GM18858 (cell line): Measurements from ENCODE around the gene MAP1B.
A peak's percentile ranks its signal among the peaks of the same experiment; 100 is the strongest.

Experiments
- ATAC-seq: cut with Tn5 transposase; IDR thresholded peaks from one replicate; pipeline ENCODE4 v1.9.1; 2021; ENCODE audit not compliant: unreplicated experiment

MAP1B gene

GRCh38 chr5:72187388-72188075 is 80.3 kb downstream of the MAP1B start:
- ATAC-seq = no peak

- ATAC-seq = no peak
Observed at GRCh38 chr5:72188166-72188565, 80.9 kb downstream of the MAP1B start.

- ATAC-seq = no peak
Observed at GRCh38 chr5:72189146-72189545, 81.9 kb downstream of the MAP1B start.

- ATAC-seq = no peak
Observed at GRCh38 chr5:72191404-72191803, 84.1 kb downstream of the MAP1B start.

- ATAC-seq = peak; percentile 86
Observed at GRCh38 chr5:72194846-72195245, 87.6 kb downstream of the MAP1B start.

- ATAC-seq = no peak
Observed at GRCh38 chr5:72195581-72195980, 88.3 kb downstream of the MAP1B start.

GRCh38 chr5:72197393-72197792 is 90.1 kb downstream of the MAP1B start:
- ATAC-seq = no peak

- no peak for ATAC-seq
Observed at GRCh38 chr5:72199681-72200080, 92.4 kb downstream of the MAP1B start.

GRCh38 chr5:72202331-72202825 is 95.1 kb downstream of the MAP1B start:
- no peak for ATAC-seq

- no peak for ATAC-seq
Observed at GRCh38 chr5:72203251-72203845, 96.1 kb downstream of the MAP1B start.

- ATAC-seq = no peak
Observed at GRCh38 chr5:72204946-72205345, 97.7 kb downstream of the MAP1B start.

- ATAC-seq = no peak
Observed at GRCh38 chr5:72205431-72206009, 98.2 kb downstream of the MAP1B start.

GRCh38 chr5:72206160-72206559 is 98.9 kb downstream of the MAP1B start:
- ATAC-seq = no peak

- no peak for ATAC-seq
Observed at GRCh38 chr5:72206994-72207393, 99.7 kb downstream of the MAP1B start.

- ATAC-seq = no peak
Observed at GRCh38 chr5:72208324-72208926, 101.2 kb downstream of the MAP1B start.

GRCh38 chr5:72209147-72210115 is 102.2 kb downstream of the MAP1B start:
- no peak for ATAC-seq

- no peak for ATAC-seq
Observed at GRCh38 chr5:72210888-72211678, 103.8 kb downstream of the MAP1B start.

- ATAC-seq = no peak
Observed at GRCh38 chr5:72212171-72212570, 104.9 kb downstream of the MAP1B start.

- ATAC-seq = no peak
Observed at GRCh38 chr5:72213482-72213881, 106.2 kb downstream of the MAP1B start.

GRCh38 chr5:72214168-72214567 is 106.9 kb downstream of the MAP1B start:
- ATAC-seq = no peak
